ENCODE data around the gene SHC2. TPM values are rescaled to one million over a fixed set of nuclear protein-coding genes. Genes with fewer than 3 reads are reported as not detected.

SHC2 gene
- total and polyA plus RNA-seq, 2 donors (not counting 3 experiments of a cell fraction or from before 2014, with no cell fraction given) = 7.5 to 11.8 TPM

GRCh38 chr19:419721-420515 is 40.9 kb downstream of the SHC2 start:
- CTCF ChIA-PET = no interaction called here
- no peak overlapping the region for H3K4me3 ChIP-seq (replicated peaks in 1 of 3; ENCODE audit: insufficient read depth in 1 of 3, low read depth in 1 of 3, low read length in 3 of 3)
- TF ChIP-seq EZH2 (IDR thresholded peaks at IDR 0.05; ENCODE audit: borderline replicate concordance, low read depth, low read length, severe bottlenecking) (no peak), MYC (IDR thresholded peaks at IDR 0.05; ENCODE audit: low read depth, low read length) (no peak), POLR2A (IDR thresholded peaks at IDR 0.05; ENCODE audit: low read depth, low read length) (no peak)
- no peaks in the 10 kb centered on the region for H3K9me3 ChIP-seq (replicated peaks; ENCODE audit: control insufficient read depth, insufficient read depth, low read length)
- H3K4me1 ChIP-seq (ENCODE audit: control insufficient read depth, extremely low read depth, insufficient read depth, low read length) = no peaks in the 10 kb centered on the region
- no peaks in the 10 kb centered on the region for H3K9me1 ChIP-seq (replicated peaks; ENCODE audit: control insufficient read depth, extremely low read depth, insufficient read depth, low read length)
- no peaks in the 10 kb centered on the region for H3K27me3 ChIP-seq (ENCODE audit: control insufficient read depth in 2 of 2, insufficient read depth in 2 of 2, low read length in 2 of 2)
- H2AFZ ChIP-seq (ENCODE audit: low read depth, low read length) = no peak overlapping the region
- no peak overlapping the region for H3K4me2 ChIP-seq (ENCODE audit: insufficient read depth, low read length)
- dilution Hi-C loops (cut with MboI; ENCODE audit: extremely low pct_ligation_motif_present, low sequenced_read_pairs) = no loop called here
- H3K79me2 ChIP-seq (ENCODE audit: control insufficient read depth, insufficient read depth, low read length) = no peaks in the 10 kb centered on the region
- no peak overlapping the region for H3K9ac ChIP-seq (replicated peaks; ENCODE audit: extremely low read depth, insufficient read depth, low read length)
- BruUV-seq (replicated peaks) = no TSS peak
- POLR2A ChIA-PET = no interaction called here
- FAIRE-seq = no peak
- no peaks in the 10 kb centered on the region for H3K36me3 ChIP-seq (ENCODE audit: control insufficient read depth in 2 of 2, extremely low read depth in 1 of 2, insufficient read depth in 2 of 2, low read length in 2 of 2)
- H3K27ac ChIP-seq (ENCODE audit: insufficient read depth, low read depth, low read length) = no peak overlapping the region
- DNase-seq (ENCODE audit: low read depth, low spot score) = no peak
- H4K20me1 ChIP-seq (replicated peaks; ENCODE audit: control insufficient read depth, extremely low read depth, insufficient read depth, low read length) = no peaks in the 10 kb centered on the region
- intact Hi-C loops (cut with micrococcal nuclease) = no loop called here

- POLR2A ChIA-PET = no interaction called here
- Histone ChIP-seq H3K27ac (ENCODE audit: insufficient read depth, low read depth, low read length) (no peak overlapping the region), H3K36me3 (ENCODE audit: control insufficient read depth in 2 of 2, extremely low read depth in 1 of 2, insufficient read depth in 2 of 2, low read length in 2 of 2) (no peaks in the 10 kb centered on the region), H3K4me3 (replicated peaks in 1 of 3; ENCODE audit: insufficient read depth in 1 of 3, low read depth in 1 of 3, low read length in 3 of 3) (no peak overlapping the region), H4K20me1 (replicated peaks; ENCODE audit: control insufficient read depth, extremely low read depth, insufficient read depth, low read length) (no peaks in the 10 kb centered on the region), H3K79me2 (ENCODE audit: control insufficient read depth, insufficient read depth, low read length) (no peaks in the 10 kb centered on the region), H3K27me3 (ENCODE audit: control insufficient read depth in 2 of 2, insufficient read depth in 2 of 2, low read length in 2 of 2) (no peaks in the 10 kb centered on the region), H3K4me2 (ENCODE audit: insufficient read depth, low read length) (no peak overlapping the region), H3K9me3 (replicated peaks; ENCODE audit: control insufficient read depth, insufficient read depth, low read length) (no peaks in the 10 kb centered on the region), H3K9me1 (replicated peaks; ENCODE audit: control insufficient read depth, extremely low read depth, insufficient read depth, low read length) (no peaks in the 10 kb centered on the region), H2AFZ (ENCODE audit: low read depth, low read length) (no peak overlapping the region), H3K4me1 (ENCODE audit: control insufficient read depth, extremely low read depth, insufficient read depth, low read length) (no peaks in the 10 kb centered on the region), H3K9ac (replicated peaks; ENCODE audit: extremely low read depth, insufficient read depth, low read length) (no peak overlapping the region)
- dilution Hi-C loops (cut with MboI; ENCODE audit: extremely low pct_ligation_motif_present, low sequenced_read_pairs) = no loop called here
- CTCF ChIA-PET = no interaction called here
- TF ChIP-seq EZH2 (IDR thresholded peaks at IDR 0.05; ENCODE audit: borderline replicate concordance, low read depth, low read length, severe bottlenecking) (no peak), POLR2A (IDR thresholded peaks at IDR 0.05; ENCODE audit: low read depth, low read length) (no peak), FOS (IDR thresholded peaks at IDR 0.05; ENCODE audit: borderline replicate concordance, insufficient read depth, low read length) (no peak), MYC (IDR thresholded peaks at IDR 0.05; ENCODE audit: low read depth, low read length) (no peak)
- TF ChIP-seq, protein P1, sequence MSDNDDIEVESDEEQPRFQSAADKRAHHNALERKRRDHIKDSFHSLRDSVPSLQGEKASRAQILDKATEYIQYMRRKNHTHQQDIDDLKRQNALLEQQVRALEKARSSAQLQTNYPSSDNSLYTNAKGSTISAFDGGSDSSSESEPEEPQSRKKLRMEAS (IDR thresholded peaks at IDR 0.05; ENCODE audit: insufficient read depth, insufficient read length) = no peak
- intact Hi-C loops (cut with micrococcal nuclease) = no loop called here
- no TSS peak for BruUV-seq (replicated peaks)
- DNase-seq (ENCODE audit: low read depth, low spot score) = no peak
- no peak for FAIRE-seq
These were observed 41.8 kb downstream of the SHC2 start for GRCh38 chr19:418761-419671.

Measured in endothelial cell of umbilical vein (primary cell).